HepG2 (cell line): ENCODE measurements around the gene EPS8L3. TPM values are rescaled to one million over a fixed set of nuclear protein-coding genes. Genes with fewer than 3 reads are reported as not detected.

Experiments used
- AGO2 ChIP-seq: fragments of 200-400 bp; formaldehyde crosslinking; optimal IDR thresholded peaks from 2 replicates; pipeline ENCODE3; 2017; ENCODE audit warnings: mild to moderate bottlenecking, low read depth, low read length, moderate library complexity
- CCDC6 ChIP-seq: sonication (generic); formaldehyde crosslinking; IDR thresholded peaks from 2 replicates; pipeline ENCODE4 v1.8.1; 2022; ENCODE audit warnings: mild to moderate bottlenecking, missing genetic modification reagents, moderate library complexity
- DMTF1 ChIP-seq: sonication (generic); formaldehyde crosslinking; IDR thresholded peaks from 2 replicates; pipeline ENCODE4 v1.4.0; 2020; ENCODE audit warnings: mild to moderate bottlenecking, missing genetic modification reagents
- FOSL1 ChIP-seq: sonication (generic); formaldehyde crosslinking; IDR thresholded peaks from 2 replicates; pipeline ENCODE4 v1.9.0; 2021; ENCODE audit warnings: missing genetic modification reagents, borderline replicate concordance
- MIER3 ChIP-seq: IDR thresholded peaks from 2 replicates; pipeline ENCODE4 v1.6.1; 2016; ENCODE audit warnings: missing compliant biosample characterization, borderline replicate concordance
- NCOR1 ChIP-seq: fragments of 200-600 bp; sonication (generic); IDR thresholded peaks from 2 replicates; pipeline ENCODE4 v1.7.0; 2017; ENCODE audit warnings: antibody characterized with exemption, low read length, borderline replicate concordance
- NFATC3 ChIP-seq: sonication (generic); formaldehyde crosslinking; IDR thresholded peaks from 2 replicates; pipeline ENCODE4 v1.5.1; 2020; ENCODE audit warnings: mild to moderate bottlenecking, missing genetic modification reagents
- NFYC ChIP-seq: IDR thresholded peaks from 2 replicates; pipeline ENCODE4 v1.6.1; 2016; ENCODE audit warnings: missing genetic modification reagents, missing compliant biosample characterization
- PHF8 ChIP-seq: sonication (generic); formaldehyde crosslinking; IDR thresholded peaks from 2 replicates; pipeline ENCODE4 v1.5.0; 2020; ENCODE audit warnings: missing genetic modification reagents
- TCF7L2 ChIP-seq: IDR thresholded peaks from 2 replicates; pipeline ENCODE4 v1.6.1; 2011; ENCODE audit warnings: mild to moderate bottlenecking, low read depth, low read length, moderate library complexity
- TEAD3 ChIP-seq: optimal IDR thresholded peaks from 2 replicates; pipeline ENCODE3; 2016; ENCODE audit warnings: borderline replicate concordance
- ZBTB26 ChIP-seq: IDR thresholded peaks from 2 replicates; pipeline ENCODE4 v1.6.1; 2016; ENCODE audit warnings: missing compliant biosample characterization, missing genetic modification reagents, borderline replicate concordance
- ZBTB37 ChIP-seq: sonication (generic); formaldehyde crosslinking; IDR thresholded peaks from 2 replicates; pipeline ENCODE4 v1.4.0; 2020; ENCODE audit warnings: mild to moderate bottlenecking, missing genetic modification reagents
- ZFX ChIP-seq: sonication (generic); formaldehyde crosslinking; IDR thresholded peaks from 2 replicates; pipeline ENCODE4 v1.4.0; 2020; ENCODE audit warnings: mild to moderate bottlenecking, low read depth, missing genetic modification reagents, moderate library complexity
- ZNF234 ChIP-seq: sonication (generic); formaldehyde crosslinking; conservative IDR thresholded peaks from 2 replicates; pipeline ENCODE4 v1.5.1; 2020; ENCODE audit warnings: mild to moderate bottlenecking, missing genetic modification reagents
- ZNF430 ChIP-seq: sonication (generic); formaldehyde crosslinking; IDR thresholded peaks from 2 replicates; pipeline ENCODE4 v1.9.0; 2021; ENCODE audit warnings: mild to moderate bottlenecking, missing genetic modification reagents
- ZNF549 ChIP-seq: sonication (generic); formaldehyde crosslinking; IDR thresholded peaks from 2 replicates; pipeline ENCODE4 v1.5.0; 2020; ENCODE audit warnings: missing genetic modification reagents
- ZNF639 ChIP-seq: conservative IDR thresholded peaks from 2 replicates; pipeline ENCODE4 v1.6.1; 2018; ENCODE audit warnings: missing genetic modification reagents
- ZNF746 ChIP-seq: sonication (generic); formaldehyde crosslinking; IDR thresholded peaks from 2 replicates; pipeline ENCODE4 v1.8.0; 2022; ENCODE audit warnings: mild to moderate bottlenecking, missing genetic modification reagents
- ZNF800 ChIP-seq: sonication (generic); formaldehyde crosslinking; IDR thresholded peaks from 2 replicates; pipeline ENCODE4 v1.4.0; 2020; ENCODE audit warnings: missing genetic modification reagents
- polyA plus RNA-seq, 8 experiments: library from polyadenylated mRNA; depleted of rRNA in 3 of 8; stranded (reverse) in 7 of 8; unstranded in 1 of 8; fragments of >200 nt; fragmentation: Illumina TruSeq in 4 of 8; extraction: Trizol in 4 of 8; gene quantifications; 2 replicates each; pipeline versions ENCODE4 v1.2.1 to v1.2.3, GENCODE V29; 2011 to 2016; ENCODE audit warnings: low read depth in 4 of 8, missing spikeins in 1 of 8, mixed read lengths in 1 of 8; ENCODE audit not compliant: insufficient read depth in 1 of 8
- total RNA-seq, 5 experiments: library from RNA; depleted of rRNA; stranded (reverse); fragments of >200 nt; fragmentation: Illumina TruSeq; extraction: Trizol; gene quantifications; 2 replicates each; pipeline ENCODE4 v1.2.3, GENCODE V29; 2016; ENCODE audit warnings: low read depth in 1 of 5

EPS8L3 gene
- total and polyA plus RNA-seq, 2 of the 13 experiments (the other 11 are each of a cell fraction or from before 2014, with no cell fraction given), result 18.2 to 106 TPM

- TF ChIP-seq ZNF639 (CRISPR knock-in tag) (no peak), ZNF549 (CRISPR knock-in tag) (0 out of 2 replicates have a peak, but pooled peaks have one; percentile 84), NFYC (no peak), ZBTB26 (no peak), PHF8 (CRISPR knock-in tag) (peak; percentile 75), CCDC6 (CRISPR knock-in tag) (peak; percentile 48; the same call in 1 of the 2 replicates), ZNF430 (CRISPR knock-in tag) (no peak), FOSL1 (CRISPR knock-in tag) (no peak), NCOR1 (peak; percentile 58; the same call in 1 of the 2 replicates), TEAD3 (CRISPR knock-in tag) (peak; percentile 61), ZNF800 (CRISPR knock-in tag) (no peak), TCF7L2 (no peak; the same call in 1 of the 2 replicates), ZBTB37 (0 out of 2 replicates have a peak, but pooled peaks have one; percentile 48), ZNF234 (CRISPR knock-in tag) (no peak), MIER3 (CRISPR knock-in tag) (no peak; the same call in 1 of the 2 replicates), ZNF746 (CRISPR knock-in tag) (peak; percentile 79), DMTF1 (CRISPR knock-in tag) (no peak), NFATC3 (CRISPR knock-in tag) (no peak), AGO2 (peak; percentile 62), ZFX (CRISPR knock-in tag) (peak; percentile 91)
Observed at GRCh38 chr1:109763646-109764415, at the start of gene EPS8L3 (continued).
